ENCODE data around the gene GAL3ST2.

DNA sequence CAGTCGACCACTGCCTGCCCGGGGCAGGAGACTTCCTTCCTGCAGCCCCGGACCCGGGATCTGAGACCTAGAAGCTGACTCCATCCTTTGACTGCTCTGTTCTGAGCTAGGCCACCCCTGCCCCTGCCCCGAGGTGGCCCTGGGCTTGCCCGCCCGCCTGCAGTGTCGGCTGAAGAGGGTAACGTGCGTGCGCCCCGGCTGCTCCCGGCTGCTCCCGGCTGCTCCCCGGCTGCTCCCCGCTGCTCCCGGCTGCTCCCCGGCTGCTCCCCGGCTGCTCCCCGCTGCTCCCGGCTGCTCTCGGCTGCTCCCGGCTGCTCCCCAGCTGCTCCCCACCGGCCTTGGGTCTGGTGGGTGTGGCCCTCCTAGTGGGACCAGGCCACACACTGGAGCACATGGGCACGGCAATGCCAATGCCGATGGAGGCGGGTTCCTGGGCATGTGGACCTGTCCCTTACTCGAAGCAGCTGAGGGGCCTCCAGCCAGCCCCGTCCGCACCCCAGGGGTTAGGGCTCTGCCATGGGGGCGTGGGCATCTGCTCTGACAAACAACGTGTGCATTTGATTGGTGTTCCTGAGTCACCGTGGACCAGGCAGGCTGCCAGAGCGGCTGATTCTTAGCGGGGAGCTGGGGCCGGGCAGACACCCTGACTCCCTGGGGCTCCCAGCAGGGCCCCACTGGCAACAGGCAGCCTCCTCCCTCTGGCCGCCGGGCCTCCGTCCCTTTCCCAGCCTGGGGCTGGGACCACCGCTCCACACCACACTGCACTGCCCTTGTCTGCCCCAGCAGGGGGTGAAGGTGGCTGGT, 2.0 kb upstream of the GAL3ST2 start:
- TF ChIP-seq SNAI2 (CRISPR knock-in tag; IDR thresholded peaks at IDR 0.05) (no peak), PPARA (CRISPR knock-in tag; IDR thresholded peaks at IDR 0.05; ENCODE audit: borderline replicate concordance) (no peak)

Data from SK-N-SH treated with all-trans-retinoic acid at 6 μM for 48 hours (cell line).